ENCODE data around the gene PLEKHB2.

- no peak for TF ChIP-seq POLR2AphosphoS5 (IDR thresholded peaks at IDR 0.05; ENCODE audit: borderline replicate concordance, low read depth, low read length)
- TF ChIP-seq EZH2 (IDR thresholded peaks at IDR 0.05) = no peak
Measured at GRCh38 chr2:131122496-131122895, 17.4 kb downstream of the PLEKHB2 start.
